Ovary (tissue), 3 donors: ENCODE data around the gene ZNF518B.

Source experiments
- CTCF ChIP-seq, 3 donors: fragments of 450-650 bp in 2 of 3; fragments of 200-600 bp in 1 of 3; IDR thresholded peaks; one replicate each; pipeline versions ENCODE4 v1.5.1 to v1.8.0; 2016 to 2022; ENCODE audit warnings: antibody characterized with exemption in 3 of 3, mild to moderate bottlenecking in 1 of 3
- POLR2A ChIP-seq: fragments of 450-650 bp; IDR thresholded peaks from one replicate; pipeline ENCODE4 v1.6.1; 2017; ENCODE audit warnings: antibody characterized with exemption, mild to moderate bottlenecking, moderate library complexity
- donor health status: DM: no; HTN: no; CAD: no.

GRCh38 chr4:10456260-10456594 lies 999 bp downstream of the ZNF518B start:
- TF ChIP-seq CTCF (IDR thresholded peaks at IDR 0.05) (no peak), POLR2A (no peak)
